ENCODE measurements around the gene PIMREG. TPM values are rescaled to one million over a fixed set of nuclear protein-coding genes. Genes with fewer than 3 reads are reported as not detected.

Gene PIMREG
- total RNA-seq, 1 donor from 2014 or later, result 0.40 TPM

DNA sequence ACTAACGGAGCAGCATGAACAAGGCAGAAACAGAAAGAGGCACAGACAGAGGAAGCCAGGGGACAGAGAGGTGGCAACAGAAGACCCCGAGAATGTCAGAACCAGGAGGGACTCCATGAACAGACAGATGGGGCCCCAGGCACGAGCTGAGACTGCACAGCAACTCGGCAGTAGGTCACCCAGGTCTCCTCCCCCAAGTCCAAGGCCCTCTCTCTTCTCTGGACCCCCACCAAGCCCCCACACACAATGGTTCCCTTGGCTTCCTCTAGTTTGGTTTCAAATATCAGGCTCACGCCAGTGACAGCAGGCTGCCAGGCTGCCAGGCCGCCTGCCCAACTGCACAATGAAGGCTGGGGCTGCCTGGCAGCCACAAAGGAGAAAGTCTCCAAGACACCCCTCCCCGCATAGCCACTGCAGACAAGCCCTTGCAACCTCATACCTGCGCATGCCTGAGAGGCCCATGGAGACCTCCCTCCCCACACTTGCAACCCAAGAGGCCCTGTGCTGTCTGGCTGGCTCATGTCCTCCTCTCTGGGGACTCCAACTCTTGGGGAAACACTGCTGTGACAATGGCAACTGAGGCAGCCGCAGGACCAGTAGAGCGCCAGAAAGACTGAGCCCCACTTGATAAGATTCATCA is 54.8 kb downstream of the PIMREG start:
- no peak for DNase-seq (ENCODE audit: low read depth)

Other genes with a start within 250 kb of the PIMREG start
- gene AIPL1, start 9.3 kb upstream of the PIMREG start, total RNA-seq, result not detected in 2 replicates
- 2.3 and 3.1 TPM in 2 replicates for gene PITPNM3, start 112.1 kb downstream of the PIMREG start, total RNA-seq
- 9.4 and 25.6 TPM in 2 replicates for gene KIAA0753, start 196.3 kb downstream of the PIMREG start, total RNA-seq
- gene TXNDC17, start 196.6 kb downstream of the PIMREG start, total RNA-seq, result 137 and 152 TPM in 2 replicates
- gene MED31, start 207.2 kb downstream of the PIMREG start, total RNA-seq, result 8.5 and 16.8 TPM in 2 replicates
- 1.4 TPM in 1 of 2 replicates, not detected in the other for gene C17orf100, start 207.3 kb downstream of the PIMREG start, total RNA-seq